Endothelial cell of umbilical vein (primary cell): ENCODE results near the gene PDCD1.

Experiments
- EZH2 ChIP-seq: IDR thresholded peaks from 2 replicates; pipeline ENCODE4 v1.6.1; 2012; ENCODE audit warnings: borderline replicate concordance, low read depth, mild to moderate bottlenecking, moderate library complexity, low read length, inconsistent platforms; ENCODE audit not compliant: severe bottlenecking
- FOS ChIP-seq: IDR thresholded peaks from 2 replicates; pipeline ENCODE4 v1.6.1; 2011; ENCODE audit warnings: mild to moderate bottlenecking, low read length, moderate library complexity, borderline replicate concordance; ENCODE audit not compliant: insufficient read depth
- GATA2 ChIP-seq: IDR thresholded peaks from 2 replicates; pipeline ENCODE4 v1.7.0; 2011; ENCODE audit warnings: low read depth, mild to moderate bottlenecking, moderate library complexity, mixed read lengths, low read length; ENCODE audit not compliant: insufficient read length, insufficient read depth
- JUN ChIP-seq: IDR thresholded peaks from 2 replicates; pipeline ENCODE4 v1.6.1; 2011; ENCODE audit warnings: borderline replicate concordance, low read depth; ENCODE audit not compliant: insufficient read length, insufficient read depth
- MYC ChIP-seq: IDR thresholded peaks from one replicate; pipeline ENCODE4 v1.6.1; 2011; ENCODE audit warnings: mild to moderate bottlenecking, low read depth, low read length
- POLR2A ChIP-seq: IDR thresholded peaks from 2 replicates; pipeline ENCODE4 v1.6.1; 2012; ENCODE audit warnings: low read depth, mild to moderate bottlenecking, control low read depth, low read length
- POLR2AphosphoS5 ChIP-seq: IDR thresholded peaks from 2 replicates; pipeline ENCODE4 v1.6.1; 2012; ENCODE audit warnings: low read depth, mild to moderate bottlenecking, control low read depth, low read length, moderate library complexity; ENCODE audit not compliant: insufficient read depth
- TF ChIP-seq, protein P1 (sequence below), 2 donors: IDR thresholded peaks; 1 replicate in 1 of 2; 2 replicates in 1 of 2; pipeline ENCODE4 v1.5.1; 2011; ENCODE audit warnings: low read length in 2 of 2, mild to moderate bottlenecking in 2 of 2, moderate library complexity in 2 of 2, control low read depth in 1 of 2, inconsistent platforms in 1 of 2, low read depth in 1 of 2; ENCODE audit not compliant: insufficient read depth in 1 of 2; ENCODE audit errors: extremely low read depth in 1 of 2
- TF ChIP-seq, protein P2 (sequence below): IDR thresholded peaks from 2 replicates; pipeline ENCODE4 v1.6.1; 2011; ENCODE audit not compliant: insufficient read depth, insufficient read length

GRCh38 chr2:241818229-241818942 is 40.3 kb downstream of the PDCD1 start:
- TF ChIP-seq POLR2AphosphoS5 (no peak), MYC (no peak), POLR2A (no peak), EZH2 (no peak), JUN (no peak), FOS (no peak), GATA2 (no peak)
- TF ChIP-seq, protein P1, sequence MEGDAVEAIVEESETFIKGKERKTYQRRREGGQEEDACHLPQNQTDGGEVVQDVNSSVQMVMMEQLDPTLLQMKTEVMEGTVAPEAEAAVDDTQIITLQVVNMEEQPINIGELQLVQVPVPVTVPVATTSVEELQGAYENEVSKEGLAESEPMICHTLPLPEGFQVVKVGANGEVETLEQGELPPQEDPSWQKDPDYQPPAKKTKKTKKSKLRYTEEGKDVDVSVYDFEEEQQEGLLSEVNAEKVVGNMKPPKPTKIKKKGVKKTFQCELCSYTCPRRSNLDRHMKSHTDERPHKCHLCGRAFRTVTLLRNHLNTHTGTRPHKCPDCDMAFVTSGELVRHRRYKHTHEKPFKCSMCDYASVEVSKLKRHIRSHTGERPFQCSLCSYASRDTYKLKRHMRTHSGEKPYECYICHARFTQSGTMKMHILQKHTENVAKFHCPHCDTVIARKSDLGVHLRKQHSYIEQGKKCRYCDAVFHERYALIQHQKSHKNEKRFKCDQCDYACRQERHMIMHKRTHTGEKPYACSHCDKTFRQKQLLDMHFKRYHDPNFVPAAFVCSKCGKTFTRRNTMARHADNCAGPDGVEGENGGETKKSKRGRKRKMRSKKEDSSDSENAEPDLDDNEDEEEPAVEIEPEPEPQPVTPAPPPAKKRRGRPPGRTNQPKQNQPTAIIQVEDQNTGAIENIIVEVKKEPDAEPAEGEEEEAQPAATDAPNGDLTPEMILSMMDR (IDR thresholded peaks at IDR 0.05; ENCODE audit: extremely low read depth in 1 of 2, insufficient read depth in 1 of 2, low read depth in 1 of 2, low read length in 2 of 2) = no peak
- TF ChIP-seq, protein P2, sequence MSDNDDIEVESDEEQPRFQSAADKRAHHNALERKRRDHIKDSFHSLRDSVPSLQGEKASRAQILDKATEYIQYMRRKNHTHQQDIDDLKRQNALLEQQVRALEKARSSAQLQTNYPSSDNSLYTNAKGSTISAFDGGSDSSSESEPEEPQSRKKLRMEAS = no peak
